ENCODE data around the gene PEX3. TPM values are rescaled to one million over a fixed set of nuclear protein-coding genes. Genes with fewer than 3 reads are reported as not detected.

Gene PEX3
- total RNA-seq, 1 donor: 20.6 TPM

GRCh38 chr6:143486752-143487151, 36.1 kb downstream of the PEX3 start:
- no peak for TF ChIP-seq CTCF (IDR thresholded peaks at IDR 0.05; ENCODE audit: insufficient read depth, low read length)
- no peak for DNase-seq (ENCODE audit: low read depth)
- H3K4me3 ChIP-seq (ENCODE audit: low read depth, low read length): no peak overlapping the region

- no peak overlapping the region for H3K4me3 ChIP-seq (ENCODE audit: low read depth, low read length)
- no peak for DNase-seq (ENCODE audit: low read depth)
- TF ChIP-seq CTCF (IDR thresholded peaks at IDR 0.05; ENCODE audit: insufficient read depth, low read length): no peak
These were observed 39.6 kb downstream of the PEX3 start for GRCh38 chr6:143490244-143490643.

GRCh38 chr6:143490775-143491174, 40.2 kb downstream of the PEX3 start:
- H3K4me3 ChIP-seq (ENCODE audit: low read depth, low read length): no peak overlapping the region
- no peak for DNase-seq (ENCODE audit: low read depth)
- TF ChIP-seq CTCF (IDR thresholded peaks at IDR 0.05; ENCODE audit: insufficient read depth, low read length): no peak

- DNase-seq (ENCODE audit: low read depth): no peak
- TF ChIP-seq CTCF (IDR thresholded peaks at IDR 0.05; ENCODE audit: insufficient read depth, low read length): no peak
These were observed 46.4 kb downstream of the PEX3 start for GRCh38 chr6:143496974-143497373.

GRCh38 chr6:143498428-143498827, 47.8 kb downstream of the PEX3 start:
- no peak for TF ChIP-seq CTCF (IDR thresholded peaks at IDR 0.05; ENCODE audit: insufficient read depth, low read length)
- H3K4me3 ChIP-seq (ENCODE audit: low read depth, low read length): no peak overlapping the region
- DNase-seq (ENCODE audit: low read depth): no peak

More at GRCh38 chr6:143496974-143497373, 46.4 kb downstream of the PEX3 start:
- no peak overlapping the region for H3K4me3 ChIP-seq (ENCODE audit: low read depth, low read length)

- TF ChIP-seq CTCF (IDR thresholded peaks at IDR 0.05; ENCODE audit: insufficient read depth, low read length): no peak
- no peak for DNase-seq (ENCODE audit: low read depth)
- no peak overlapping the region for H3K4me3 ChIP-seq (ENCODE audit: low read depth, low read length)
These were observed 51.2 kb downstream of the PEX3 start for GRCh38 chr6:143501851-143502250.

- no peak for DNase-seq (ENCODE audit: low read depth)
- no peak overlapping the region for H3K4me3 ChIP-seq (ENCODE audit: low read depth, low read length)
- TF ChIP-seq CTCF (IDR thresholded peaks at IDR 0.05; ENCODE audit: insufficient read depth, low read length): no peak
These were observed 53.8 kb downstream of the PEX3 start for GRCh38 chr6:143504369-143504768.
